ENCODE measurements around the gene GLI1. TPM values are rescaled to one million over a fixed set of nuclear protein-coding genes. Genes with fewer than 3 reads are reported as not detected.

Gene GLI1
- total RNA-seq, 1 donor from 2014 or later: 0.17 TPM

GRCh38 chr12:57521525-57522010 lies 62.0 kb downstream of the GLI1 start:
- DNase-seq: peak; percentile 50

Other genes with a start within 250 kb of the GLI1 start
- 0.51 TPM in 1 of 2 replicates, not detected in the other for gene NXPH4, start 243.0 kb upstream of the GLI1 start, total RNA-seq
- gene SHMT2, start 230.1 kb upstream of the GLI1 start, total RNA-seq: 140 and 291 TPM in 2 replicates
- 0.65 TPM in 1 of 2 replicates, not detected in the other for gene STAC3, start 208.6 kb upstream of the GLI1 start, total RNA-seq
- 8.8 and 9.8 TPM in 2 replicates for gene R3HDM2, start 28.7 kb upstream of the GLI1 start, total RNA-seq
- gene INHBC, start 25.0 kb upstream of the GLI1 start, total RNA-seq: not detected in 2 replicates
- gene INHBE, start 4.5 kb upstream of the GLI1 start, total RNA-seq: not detected in 2 replicates
- not detected in 2 replicates for gene ARHGAP9, start 20.1 kb downstream of the GLI1 start, total RNA-seq
- gene MARS1, start 28.3 kb downstream of the GLI1 start, total RNA-seq: 71.6 and 81.2 TPM in 2 replicates
- gene DDIT3, start 60.7 kb downstream of the GLI1 start, total RNA-seq: 7.5 and 11.4 TPM in 2 replicates
- gene MBD6, start 63.0 kb downstream of the GLI1 start, total RNA-seq: 12.8 and 17.0 TPM in 2 replicates
- 109 and 113 TPM in 2 replicates for gene DCTN2, start 87.4 kb downstream of the GLI1 start, total RNA-seq
- 0.09 and 0.17 TPM in 2 replicates for gene KIF5A, start 90.3 kb downstream of the GLI1 start, total RNA-seq
- gene PIP4K2C, start 131.4 kb downstream of the GLI1 start, total RNA-seq: 10.2 and 15.4 TPM in 2 replicates
- 1.9 and 2.4 TPM in 2 replicates for gene DTX3, start 145.0 kb downstream of the GLI1 start, total RNA-seq
- 0.68 and 0.74 TPM in 2 replicates for gene ARHGEF25, start 151.7 kb downstream of the GLI1 start, total RNA-seq
- gene B4GALNT1, start 173.4 kb downstream of the GLI1 start, total RNA-seq: 0.14 TPM in 1 of 2 replicates, not detected in the other
- 284 and 481 TPM in 2 replicates for gene OS9, start 234.3 kb downstream of the GLI1 start, total RNA-seq

Data from dermis blood vessel endothelial cell (primary cell).